ENCODE results near the gene PTPN3. TPM values are rescaled to one million over a fixed set of nuclear protein-coding genes. Genes with fewer than 3 reads are reported as not detected.

The PTPN3 gene
- polyA plus RNA-seq, 1 experiment, result 1.1 TPM

DNA sequence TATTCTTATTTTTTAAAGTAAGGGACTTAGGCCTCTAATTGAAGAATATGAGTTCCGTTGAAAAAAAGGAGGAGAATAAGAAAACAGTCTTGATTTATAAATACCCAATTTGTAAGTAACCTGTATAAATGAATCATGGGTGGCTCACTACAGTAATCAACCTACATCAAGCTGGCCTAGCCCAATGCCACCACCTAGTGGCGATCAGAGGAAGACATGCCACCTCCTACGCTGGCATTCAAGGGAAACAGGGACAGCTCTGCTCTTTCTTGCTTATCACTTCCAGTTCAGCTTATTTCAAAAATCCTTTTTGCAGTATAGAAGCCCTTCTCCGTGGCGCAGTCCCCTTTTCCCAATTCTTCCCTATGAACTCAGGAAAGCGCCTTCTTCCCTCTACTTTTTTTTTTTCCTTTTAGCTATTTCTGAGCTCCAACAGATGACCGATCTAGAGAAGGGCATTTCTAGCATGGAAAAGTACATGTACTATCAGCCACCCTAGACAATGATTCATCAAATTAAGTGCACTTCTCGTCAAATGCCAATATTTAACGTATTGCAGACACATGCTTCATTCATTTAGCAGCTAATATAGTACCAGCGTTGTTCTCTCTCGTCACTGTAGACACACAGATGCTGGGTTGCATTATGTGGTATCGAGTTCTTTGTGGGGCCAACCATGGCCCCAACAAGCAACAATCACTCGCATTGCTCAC, 28.3 kb downstream of the PTPN3 start:
- TF ChIP-seq, protein P1, sequence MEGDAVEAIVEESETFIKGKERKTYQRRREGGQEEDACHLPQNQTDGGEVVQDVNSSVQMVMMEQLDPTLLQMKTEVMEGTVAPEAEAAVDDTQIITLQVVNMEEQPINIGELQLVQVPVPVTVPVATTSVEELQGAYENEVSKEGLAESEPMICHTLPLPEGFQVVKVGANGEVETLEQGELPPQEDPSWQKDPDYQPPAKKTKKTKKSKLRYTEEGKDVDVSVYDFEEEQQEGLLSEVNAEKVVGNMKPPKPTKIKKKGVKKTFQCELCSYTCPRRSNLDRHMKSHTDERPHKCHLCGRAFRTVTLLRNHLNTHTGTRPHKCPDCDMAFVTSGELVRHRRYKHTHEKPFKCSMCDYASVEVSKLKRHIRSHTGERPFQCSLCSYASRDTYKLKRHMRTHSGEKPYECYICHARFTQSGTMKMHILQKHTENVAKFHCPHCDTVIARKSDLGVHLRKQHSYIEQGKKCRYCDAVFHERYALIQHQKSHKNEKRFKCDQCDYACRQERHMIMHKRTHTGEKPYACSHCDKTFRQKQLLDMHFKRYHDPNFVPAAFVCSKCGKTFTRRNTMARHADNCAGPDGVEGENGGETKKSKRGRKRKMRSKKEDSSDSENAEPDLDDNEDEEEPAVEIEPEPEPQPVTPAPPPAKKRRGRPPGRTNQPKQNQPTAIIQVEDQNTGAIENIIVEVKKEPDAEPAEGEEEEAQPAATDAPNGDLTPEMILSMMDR (IDR thresholded peaks at IDR 0.05; ENCODE audit: insufficient read depth, low read depth, low read length), result peak; percentile 92
- ChIA-PET POLR2A (interaction anchor here (0.9 kb wide), 1 partner anchor 29 kb away, joined by 5 read pairs; no protein-coding TSS in a partner anchor), CTCF (interaction anchor here (0.6 to 6.8 kb wide), 28 partner anchors 8 to 361 kb away, joined by 3 to 120 read pairs (median 5); no protein-coding TSS in a partner anchor)
- peak; percentile 22 for DNase-seq (ENCODE audit: low read depth)
- Histone ChIP-seq H3K27me3 (ENCODE audit: control insufficient read depth, insufficient read depth, low read length) (no peaks in the 10 kb centered on the region), H3K36me3 (ENCODE audit: control insufficient read depth, insufficient read depth, low read length) (no peaks in the 10 kb centered on the region), H3K4me3 (ENCODE audit: low read depth, low read length) (no peak overlapping the region)

DNA sequence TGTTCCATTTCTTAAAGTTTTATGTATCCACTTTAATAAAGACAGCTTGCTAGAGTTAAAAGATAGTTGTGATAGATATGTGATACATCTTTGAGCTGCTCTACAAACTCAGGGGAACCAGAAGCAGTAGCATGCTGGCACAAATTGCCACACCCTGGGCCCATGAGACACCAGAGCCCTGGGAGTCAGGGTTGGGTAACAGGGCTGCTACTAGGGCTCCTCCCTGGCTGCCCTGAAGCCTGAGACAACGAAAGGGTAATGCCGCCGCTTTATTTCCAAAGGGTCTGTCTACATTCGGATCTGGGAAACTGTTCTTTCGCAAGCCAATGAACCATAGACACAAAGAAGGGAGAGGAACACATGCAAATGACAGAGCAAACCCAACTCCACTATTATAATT, 29.2 kb downstream of the PTPN3 start:
- Histone ChIP-seq H3K4me3 (ENCODE audit: low read depth, low read length) (no peak overlapping the region), H3K27me3 (ENCODE audit: control insufficient read depth, insufficient read depth, low read length) (no peaks in the 10 kb centered on the region), H3K36me3 (ENCODE audit: control insufficient read depth, insufficient read depth, low read length) (no peaks in the 10 kb centered on the region)
- DNase-seq (ENCODE audit: low read depth), result no peak
- ChIA-PET POLR2A (no interaction called here), CTCF (interaction anchor here (1.1 to 6.8 kb wide), 17 partner anchors 8 to 51 kb away, joined by 4 to 120 read pairs (median 11); no protein-coding TSS in a partner anchor)
- TF ChIP-seq, protein P1 (IDR thresholded peaks at IDR 0.05; ENCODE audit: insufficient read depth, low read depth, low read length), result no peak

DNA sequence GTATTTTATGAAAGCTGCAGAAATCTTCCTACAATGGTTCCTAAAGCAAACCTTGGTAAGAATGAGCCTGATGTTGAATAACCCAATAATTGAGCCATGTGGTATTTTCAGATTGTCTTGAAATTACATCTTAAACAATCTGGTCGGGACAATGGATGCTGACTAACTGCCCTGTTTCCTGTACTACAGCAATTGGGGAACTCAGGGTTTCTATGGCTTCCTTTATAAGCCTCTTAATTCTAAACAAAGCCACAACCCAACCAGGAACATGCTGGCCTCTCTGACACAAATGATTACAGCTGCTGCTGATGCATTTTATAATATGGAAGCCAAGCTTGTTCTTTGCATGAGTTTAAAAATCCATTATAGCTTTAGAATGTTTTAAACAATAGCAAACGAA, 30.2 kb downstream of the PTPN3 start:
- POLR2A ChIA-PET, result no interaction called here
- no peak overlapping the region for H3K4me3 ChIP-seq (ENCODE audit: low read depth, low read length)
- CTCF ChIA-PET, result interaction anchor here (0.6 to 6.8 kb wide), 8 partner anchors 9 to 128 kb away, joined by 3 to 120 read pairs (median 7); no protein-coding TSS in a partner anchor
- H3K36me3 ChIP-seq (ENCODE audit: control insufficient read depth, insufficient read depth, low read length), result no peaks in the 10 kb centered on the region
- TF ChIP-seq, protein P1 (IDR thresholded peaks at IDR 0.05; ENCODE audit: insufficient read depth, low read depth, low read length), result no peak
- H3K27me3 ChIP-seq (ENCODE audit: control insufficient read depth, insufficient read depth, low read length), result no peaks in the 10 kb centered on the region
- no peak for DNase-seq (ENCODE audit: low read depth)

DNA sequence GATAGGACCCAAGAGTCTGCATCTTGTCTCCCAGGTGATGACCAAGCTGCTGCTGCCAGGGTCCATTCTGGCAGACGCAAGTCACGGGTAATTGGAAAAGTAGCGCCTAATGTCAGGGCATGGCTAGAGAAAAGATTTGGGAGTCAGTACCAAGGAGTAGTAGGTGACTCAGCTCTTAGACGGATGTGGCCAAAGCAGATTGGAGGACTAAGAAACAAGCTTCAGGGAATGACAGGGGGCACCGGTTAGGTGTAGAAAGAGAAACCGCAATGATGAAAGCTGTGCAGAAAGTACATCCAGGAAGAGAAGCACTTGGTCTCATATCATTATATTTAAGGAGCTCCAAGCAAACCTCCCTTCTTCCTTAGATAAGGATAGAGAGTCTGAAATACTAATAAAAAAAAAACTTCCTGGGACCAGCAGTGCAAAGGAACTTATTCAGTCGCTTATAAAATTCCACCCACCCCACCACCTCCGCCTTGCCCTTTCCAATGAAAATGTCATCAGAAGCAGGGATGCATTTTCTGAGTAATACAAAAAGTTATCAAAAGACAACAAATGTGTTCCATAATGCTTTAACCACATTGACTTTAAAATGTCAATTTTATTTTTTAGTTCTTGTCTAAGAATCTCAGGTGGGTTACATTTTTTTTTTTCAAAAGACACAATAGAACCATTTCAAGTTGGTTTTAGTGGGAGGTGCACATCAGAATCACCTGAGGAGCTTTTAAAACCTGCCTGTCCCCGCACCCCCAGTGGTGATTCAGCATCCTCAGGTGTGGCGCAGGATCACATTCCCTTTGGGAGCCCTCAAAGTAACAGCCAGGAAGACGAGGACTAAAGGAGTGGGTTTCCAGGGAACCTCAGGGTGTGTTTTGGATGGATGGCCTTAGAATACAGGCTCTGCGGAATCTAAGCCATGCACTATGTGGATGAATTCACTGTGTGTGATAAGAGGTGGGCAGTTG, 31.2 kb downstream of the PTPN3 start:
- no peak for DNase-seq (ENCODE audit: low read depth)
- Histone ChIP-seq H3K36me3 (ENCODE audit: control insufficient read depth, insufficient read depth, low read length) (no peaks in the 10 kb centered on the region), H3K27me3 (ENCODE audit: control insufficient read depth, insufficient read depth, low read length) (no peaks in the 10 kb centered on the region), H3K4me3 (ENCODE audit: low read depth, low read length) (no peak overlapping the region)
- CTCF ChIA-PET, result interaction anchor here (0.8 to 6.8 kb wide), 7 partner anchors 10 to 63 kb away, joined by 3 to 120 read pairs (median 3); no protein-coding TSS in a partner anchor
- TF ChIP-seq, protein P1 (IDR thresholded peaks at IDR 0.05; ENCODE audit: insufficient read depth, low read depth, low read length), result no peak
- POLR2A ChIA-PET, result no interaction called here
